ENCODE data around the gene DAB1.

- TF ChIP-seq SUZ12 (IDR thresholded peaks at IDR 0.05; ENCODE audit: extremely low read depth, insufficient read depth, insufficient read length) = no peak
- no peak for TF ChIP-seq ZNF274 (IDR thresholded peaks at IDR 0.05; ENCODE audit: low read depth, low read length)
Measured at GRCh38 chr1:57440096-57440495, 16.2 kb upstream of the DAB1 start.
